Measurements from ENCODE around the gene CCDC187.

DNA sequence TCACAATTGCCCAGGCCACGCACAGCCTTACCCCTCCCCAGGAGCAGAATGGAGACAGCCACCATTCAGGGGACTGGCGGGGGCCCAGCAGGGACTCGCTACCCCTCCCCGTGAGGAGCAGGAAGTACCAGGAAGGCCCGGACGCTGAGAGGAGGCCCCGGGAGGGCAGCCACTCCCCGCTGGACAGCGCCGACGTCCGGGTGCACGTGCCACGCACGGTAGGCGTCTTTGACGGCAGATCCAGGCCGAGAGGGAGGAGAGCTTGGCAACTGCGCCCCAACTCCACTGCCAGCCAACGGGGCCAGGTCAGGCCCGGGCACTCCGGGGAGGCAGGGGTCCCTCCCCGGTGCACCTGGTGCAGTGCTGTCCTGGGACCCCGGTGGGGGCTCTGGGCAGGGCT, 45.7 kb upstream of the CCDC187 start:
- TF ChIP-seq EP300 (IDR thresholded peaks at IDR 0.05) (no peak), POLR2A (IDR thresholded peaks at IDR 0.05) (no peak)
- TF ChIP-seq, protein P1, sequence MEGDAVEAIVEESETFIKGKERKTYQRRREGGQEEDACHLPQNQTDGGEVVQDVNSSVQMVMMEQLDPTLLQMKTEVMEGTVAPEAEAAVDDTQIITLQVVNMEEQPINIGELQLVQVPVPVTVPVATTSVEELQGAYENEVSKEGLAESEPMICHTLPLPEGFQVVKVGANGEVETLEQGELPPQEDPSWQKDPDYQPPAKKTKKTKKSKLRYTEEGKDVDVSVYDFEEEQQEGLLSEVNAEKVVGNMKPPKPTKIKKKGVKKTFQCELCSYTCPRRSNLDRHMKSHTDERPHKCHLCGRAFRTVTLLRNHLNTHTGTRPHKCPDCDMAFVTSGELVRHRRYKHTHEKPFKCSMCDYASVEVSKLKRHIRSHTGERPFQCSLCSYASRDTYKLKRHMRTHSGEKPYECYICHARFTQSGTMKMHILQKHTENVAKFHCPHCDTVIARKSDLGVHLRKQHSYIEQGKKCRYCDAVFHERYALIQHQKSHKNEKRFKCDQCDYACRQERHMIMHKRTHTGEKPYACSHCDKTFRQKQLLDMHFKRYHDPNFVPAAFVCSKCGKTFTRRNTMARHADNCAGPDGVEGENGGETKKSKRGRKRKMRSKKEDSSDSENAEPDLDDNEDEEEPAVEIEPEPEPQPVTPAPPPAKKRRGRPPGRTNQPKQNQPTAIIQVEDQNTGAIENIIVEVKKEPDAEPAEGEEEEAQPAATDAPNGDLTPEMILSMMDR (IDR thresholded peaks at IDR 0.05) = no peak

Measured in tibial nerve (tissue), 4 donors.